ENCODE results near the gene MAP7. TPM values are rescaled to one million over a fixed set of nuclear protein-coding genes. Genes with fewer than 3 reads are reported as not detected.

MAP7 gene
- total and polyA plus RNA-seq, 9 of the 15 experiments (the other 6 are each of a cell fraction or from before 2014, with no cell fraction given) = 0.76 to 7.7 (median 3.9) TPM

DNA sequence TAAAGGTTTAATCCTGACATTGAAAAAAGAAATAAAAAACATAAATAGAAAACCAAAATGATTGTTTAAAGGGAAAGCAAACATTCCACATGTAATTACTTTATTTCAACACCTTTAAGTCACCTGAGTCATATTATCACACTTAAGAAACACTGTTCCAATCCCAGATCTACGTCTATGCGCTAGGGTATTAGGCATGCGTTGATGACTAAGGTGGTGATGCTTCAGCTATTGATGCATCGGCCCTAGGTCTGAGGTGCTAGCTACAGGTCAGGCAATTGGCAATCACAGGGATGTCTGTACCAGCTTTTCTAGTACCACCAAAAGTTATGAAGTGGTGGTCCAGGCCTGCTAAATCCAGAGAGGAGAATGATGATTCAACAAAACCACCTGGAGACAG lies 162.9 kb downstream of the MAP7 start:
- Histone ChIP-seq H3K4me3 (no peak overlapping the region), H3K27ac (ENCODE audit: extremely low read depth, low read depth, low read length) (no peak overlapping the region), H3K9ac (ENCODE audit: insufficient read depth in 1 of 2, low read depth in 2 of 2, low read length in 2 of 2) (no peak overlapping the region), H3K79me2 (ENCODE audit: control insufficient read depth, insufficient read depth, low read length) (no peaks in the 10 kb centered on the region), H3K9me3 (replicated peaks; ENCODE audit: control insufficient read depth, insufficient read depth, low read depth, low read length) (no peaks in the 10 kb centered on the region), H3K27me3 (ENCODE audit: control insufficient read depth in 2 of 2, insufficient read depth in 2 of 2, low read length in 2 of 2) (no peaks in the 10 kb centered on the region), H4K20me1 (replicated peaks; ENCODE audit: control insufficient read depth, insufficient read depth, low read length) (no peaks in the 10 kb centered on the region), H3K4me1 (replicated peaks in 1 of 2; ENCODE audit: control insufficient read depth in 2 of 2, insufficient read depth in 2 of 2, low read length in 2 of 2) (no peaks in the 10 kb centered on the region), H2AFZ (ENCODE audit: low read depth, low read length) (no peak overlapping the region), H3K4me2 (ENCODE audit: insufficient read depth, low read length) (no peak overlapping the region), H3K9me1 (ENCODE audit: control insufficient read depth, insufficient read depth, low read length) (no peaks in the 10 kb centered on the region), H3K36me3 (ENCODE audit: control insufficient read depth, insufficient read depth, low read length) (no peaks in the 10 kb centered on the region; the same call in 2 of the 3 replicates)
- DNase-seq (ENCODE audit: extremely low read depth in 1 of 4, low spot score in 3 of 4) (no peak), FAIRE-seq (no peak), ATAC-seq (no peak)
- BruUV-seq (replicated peaks) = no TSS peak
- in situ Hi-C loops (cut with MboI) (no loop called here), intact Hi-C loops (cut with micrococcal nuclease) (no loop called here)
- ChIA-PET CTCF (ENCODE audit: low intra/inter-chr PET ratio) (no interaction called here), POLR2A (interaction anchor here (0.7 to 1.2 kb wide), 3 partner anchors 11 to 97 kb away, joined by 3 read pairs; partner anchors contain the start of gene BCLAF1)
- WGBS (ENCODE audit: insufficient coverage, low coverage, missing lambda C conversion rate) = 32% methylated on average over 4 of the region's 4 CpGs
- TF ChIP-seq ZNF316 (IDR thresholded peaks at IDR 0.05) (peak; percentile 35; the same call in 1 of the 2 replicates), ZNF324 (CRISPR knock-in tag; IDR thresholded peaks at IDR 0.05) (no peak)

DNA sequence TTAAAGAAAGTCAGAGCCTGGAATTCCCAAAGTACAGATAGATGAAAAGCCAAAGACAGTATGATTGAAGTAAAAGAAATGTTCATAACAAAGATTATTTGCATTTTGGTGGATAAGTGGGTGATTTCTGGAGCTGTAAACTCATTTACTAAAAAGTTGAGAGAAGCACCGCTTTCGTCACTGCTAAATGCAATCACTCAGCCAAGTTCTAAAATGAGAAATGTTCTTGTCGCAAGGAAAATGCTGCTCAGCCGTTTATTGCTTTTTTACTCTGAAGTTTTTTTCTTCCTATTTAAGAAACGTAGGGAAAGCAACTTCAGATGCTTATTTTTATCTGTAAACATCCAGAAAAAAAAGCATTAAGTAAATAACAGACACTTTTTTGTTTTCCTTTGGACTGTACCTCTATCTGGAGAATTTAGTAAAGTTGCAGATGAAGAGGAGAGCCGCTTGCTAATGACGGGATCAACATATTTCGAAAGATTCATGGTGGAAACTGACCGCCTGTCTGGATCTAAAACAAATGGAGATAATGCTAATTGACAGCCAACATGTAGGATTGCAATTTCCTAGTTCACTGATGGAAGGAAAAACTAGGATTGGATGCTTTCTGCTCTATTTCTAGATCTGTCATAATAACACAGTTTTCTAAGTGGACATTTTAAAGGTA lies 166.8 kb downstream of the MAP7 start:
- no TSS peak for BruUV-seq (replicated peaks)
- DNase-seq (ENCODE audit: extremely low read depth in 1 of 4, low spot score in 3 of 4) = no peak
- no peak for ATAC-seq
- Histone ChIP-seq H3K79me2 (ENCODE audit: control insufficient read depth, insufficient read depth, low read length) (no peaks in the 10 kb centered on the region), H3K9me3 (replicated peaks; ENCODE audit: control insufficient read depth, insufficient read depth, low read depth, low read length) (no peaks in the 10 kb centered on the region), H3K9me1 (ENCODE audit: control insufficient read depth, insufficient read depth, low read length) (no peaks in the 10 kb centered on the region), H3K4me2 (ENCODE audit: insufficient read depth, low read length) (no peak overlapping the region), H3K27me3 (ENCODE audit: control insufficient read depth in 2 of 2, insufficient read depth in 2 of 2, low read length in 2 of 2) (no peaks in the 10 kb centered on the region), H2AFZ (ENCODE audit: low read depth, low read length) (no peak overlapping the region), H3K36me3 (ENCODE audit: control insufficient read depth, insufficient read depth, low read length) (no peaks in the 10 kb centered on the region), H3K4me3 (no peak overlapping the region), H4K20me1 (replicated peaks; ENCODE audit: control insufficient read depth, insufficient read depth, low read length) (no peaks in the 10 kb centered on the region), H3K4me1 (replicated peaks in 1 of 2; ENCODE audit: control insufficient read depth in 2 of 2, insufficient read depth in 2 of 2, low read length in 2 of 2) (no peaks in the 10 kb centered on the region), H3K9ac (ENCODE audit: insufficient read depth in 1 of 2, low read depth in 2 of 2, low read length in 2 of 2) (no peak overlapping the region), H3K27ac (ENCODE audit: extremely low read depth, low read depth, low read length) (no peak overlapping the region)
- WGBS (ENCODE audit: insufficient coverage, low coverage, missing lambda C conversion rate) = 33% methylated on average over 9 of the region's 9 CpGs
- FAIRE-seq = no peak
- TF ChIP-seq CEBPB (tag; IDR thresholded peaks at IDR 0.05) = 0 out of 2 replicates have a peak, but pooled peaks have one; percentile 15
- TF ChIP-seq PCBP1 (IDR thresholded peaks at IDR 0.05; ENCODE audit: low read depth, low read length, poor library complexity, severe bottlenecking) = no peak
- intact Hi-C loops (cut with micrococcal nuclease) = no loop called here
- in situ Hi-C loops (cut with MboI) = no loop called here
- ChIA-PET CTCF (ENCODE audit: low intra/inter-chr PET ratio) (interaction anchor here (0.7 kb wide), 1 partner anchor 168 kb away, joined by 3 read pairs; no protein-coding TSS in a partner anchor), POLR2A (interaction anchor here (0.6 kb wide), 1 partner anchor 15 kb away, joined by 3 read pairs; no protein-coding TSS in a partner anchor)
